ENCODE data around the gene TAS2R42. TPM values are rescaled to one million over a fixed set of nuclear protein-coding genes. Genes with fewer than 3 reads are reported as not detected.

Gene TAS2R42
- total RNA-seq, 6 experiments from 2014 or later, result not detected

- Mint-ChIP-seq H3K9me3 (peaks cover 3% of the 10 kb centered on the region), H3K4me3 (no peak overlapping the region), H3K4me1 (ENCODE audit: low read depth) (no peaks in the 10 kb centered on the region), H3K36me3 (ENCODE audit: low read depth) (peaks cover 43% of the 10 kb centered on the region), H3K27me3 (ENCODE audit: insufficient read depth) (no peaks in the 10 kb centered on the region; the same call in 1 of the 2 replicates), H3K27ac (no peak overlapping the region)
- no peak for DNase-seq
- TF ChIP-seq CTCF (IDR thresholded peaks at IDR 0.05), result no peak
Measured at GRCh38 chr12:11147420-11147819, 39.3 kb downstream of the TAS2R42 start.

GRCh38 chr12:11144297-11144696 is 42.4 kb downstream of the TAS2R42 start:
- H3K9me3 Mint-ChIP-seq, result peaks cover 3% of the 10 kb centered on the region; the same call in 1 of the 2 replicates
- H3K36me3 Mint-ChIP-seq (ENCODE audit: low read depth), result peaks cover 46% of the 10 kb centered on the region
- no peak for TF ChIP-seq CTCF (IDR thresholded peaks at IDR 0.05)
- DNase-seq, result no peak
- H3K4me1 Mint-ChIP-seq (ENCODE audit: low read depth), result no peaks in the 10 kb centered on the region
- H3K4me3 Mint-ChIP-seq, result no peak overlapping the region
- no peak overlapping the region for H3K27ac Mint-ChIP-seq
- no peaks in the 10 kb centered on the region; the same call in 1 of the 2 replicates for H3K27me3 Mint-ChIP-seq (ENCODE audit: insufficient read depth)

GRCh38 chr12:11143352-11143751 is 43.4 kb downstream of the TAS2R42 start:
- H3K4me1 Mint-ChIP-seq (ENCODE audit: low read depth), result no peaks in the 10 kb centered on the region
- peaks cover 45% of the 10 kb centered on the region for H3K36me3 Mint-ChIP-seq (ENCODE audit: low read depth)
- H3K9me3 Mint-ChIP-seq, result no peaks in the 10 kb centered on the region; the same call in 1 of the 2 replicates
- DNase-seq, result no peak
- H3K27ac Mint-ChIP-seq, result no peak overlapping the region
- no peak for TF ChIP-seq CTCF (IDR thresholded peaks at IDR 0.05)
- no peaks in the 10 kb centered on the region; the same call in 1 of the 2 replicates for H3K27me3 Mint-ChIP-seq (ENCODE audit: insufficient read depth)
- no peak overlapping the region for H3K4me3 Mint-ChIP-seq

GRCh38 chr12:11136075-11136474 is 50.7 kb downstream of the TAS2R42 start:
- TF ChIP-seq CTCF (IDR thresholded peaks at IDR 0.05), result no peak
- H3K27me3 Mint-ChIP-seq (ENCODE audit: insufficient read depth), result no peaks in the 10 kb centered on the region
- no peaks in the 10 kb centered on the region for H3K9me3 Mint-ChIP-seq
- no peak overlapping the region for H3K27ac Mint-ChIP-seq
- no peak overlapping the region for H3K4me3 Mint-ChIP-seq
- no peak for DNase-seq
- H3K36me3 Mint-ChIP-seq (ENCODE audit: low read depth), result peaks cover 12% of the 10 kb centered on the region; the same call in 1 of the 2 replicates
- H3K4me1 Mint-ChIP-seq (ENCODE audit: low read depth), result no peaks in the 10 kb centered on the region

Other genes with a start within 250 kb of the TAS2R42 start
- gene TAS2R14, start 247.7 kb downstream of the TAS2R42 start, total RNA-seq (2021; fragmentation: NEBNext Ultra II Directional; extraction: Animal tissue kit (Norgen Biotek cat#: 25700)), result 1 to 10 TPM; 1.1 to 1.6 (median 1.5) TPM
- gene TAS2R50, start 200.0 kb downstream of the TAS2R42 start, total RNA-seq (2021; fragmentation: NEBNext Ultra II Directional; extraction: Animal tissue kit (Norgen Biotek cat#: 25700)), result under 1 TPM in 4 of 6 experiments, not detected in 2; 0.19 to 0.32 (median 0.22) TPM
- under 1 TPM; 0.18 to 0.47 (median 0.31) TPM for gene TAS2R20, start 188.6 kb downstream of the TAS2R42 start, total RNA-seq (2021; fragmentation: NEBNext Ultra II Directional; extraction: Animal tissue kit (Norgen Biotek cat#: 25700))
- under 1 TPM; 0.28 to 0.97 (median 0.52) TPM for gene TAS2R19, start 164.3 kb downstream of the TAS2R42 start, total RNA-seq (2021; fragmentation: NEBNext Ultra II Directional; extraction: Animal tissue kit (Norgen Biotek cat#: 25700))
- gene TAS2R31, start 155.5 kb downstream of the TAS2R42 start, total RNA-seq (2021; fragmentation: NEBNext Ultra II Directional; extraction: Animal tissue kit (Norgen Biotek cat#: 25700)), result 1 to 10 TPM in 1 of 6 experiments, under 1 TPM in 5; 0.43 to 1.2 (median 0.63) TPM
- under 1 TPM in 3 of 6 experiments, not detected in 3; 0.22 to 0.48 (median 0.35) TPM for gene TAS2R46, start 124.6 kb downstream of the TAS2R42 start, total RNA-seq (2021; fragmentation: NEBNext Ultra II Directional; extraction: Animal tissue kit (Norgen Biotek cat#: 25700))
- not detected for gene TAS2R43, start 94.6 kb downstream of the TAS2R42 start, total RNA-seq (2021; fragmentation: NEBNext Ultra II Directional; extraction: Animal tissue kit (Norgen Biotek cat#: 25700))
- under 1 TPM; 0.26 to 0.46 (median 0.32) TPM for gene TAS2R30, start 52.3 kb downstream of the TAS2R42 start, total RNA-seq (2021; fragmentation: NEBNext Ultra II Directional; extraction: Animal tissue kit (Norgen Biotek cat#: 25700))
- 10 to 100 TPM; 11.7 to 13.7 (median 13.1) TPM for gene SMIM10L1, start 15.7 kb downstream of the TAS2R42 start, total RNA-seq (2021; fragmentation: NEBNext Ultra II Directional; extraction: Animal tissue kit (Norgen Biotek cat#: 25700))
- gene PRB3, start 82.8 kb upstream of the TAS2R42 start, total RNA-seq (2021; fragmentation: NEBNext Ultra II Directional; extraction: Animal tissue kit (Norgen Biotek cat#: 25700)), result not detected
- not detected for gene PRB4, start 123.5 kb upstream of the TAS2R42 start, total RNA-seq (2021; fragmentation: NEBNext Ultra II Directional; extraction: Animal tissue kit (Norgen Biotek cat#: 25700))
- not detected for gene PRB2, start 208.6 kb upstream of the TAS2R42 start, total RNA-seq (2021; fragmentation: NEBNext Ultra II Directional; extraction: Animal tissue kit (Norgen Biotek cat#: 25700))